CD4-positive, alpha-beta T cell treated with Interleukin-6 at 100 ng/mL for 8 hours (primary cell): ENCODE results near the gene ABCA4.

Experiments
- DNase-seq: peaks from one replicate; pipeline ENCODE4 v3.0.0-alpha.2; 2020; ENCODE audit warnings: mixed read lengths, low spot score

Gene ABCA4

DNA sequence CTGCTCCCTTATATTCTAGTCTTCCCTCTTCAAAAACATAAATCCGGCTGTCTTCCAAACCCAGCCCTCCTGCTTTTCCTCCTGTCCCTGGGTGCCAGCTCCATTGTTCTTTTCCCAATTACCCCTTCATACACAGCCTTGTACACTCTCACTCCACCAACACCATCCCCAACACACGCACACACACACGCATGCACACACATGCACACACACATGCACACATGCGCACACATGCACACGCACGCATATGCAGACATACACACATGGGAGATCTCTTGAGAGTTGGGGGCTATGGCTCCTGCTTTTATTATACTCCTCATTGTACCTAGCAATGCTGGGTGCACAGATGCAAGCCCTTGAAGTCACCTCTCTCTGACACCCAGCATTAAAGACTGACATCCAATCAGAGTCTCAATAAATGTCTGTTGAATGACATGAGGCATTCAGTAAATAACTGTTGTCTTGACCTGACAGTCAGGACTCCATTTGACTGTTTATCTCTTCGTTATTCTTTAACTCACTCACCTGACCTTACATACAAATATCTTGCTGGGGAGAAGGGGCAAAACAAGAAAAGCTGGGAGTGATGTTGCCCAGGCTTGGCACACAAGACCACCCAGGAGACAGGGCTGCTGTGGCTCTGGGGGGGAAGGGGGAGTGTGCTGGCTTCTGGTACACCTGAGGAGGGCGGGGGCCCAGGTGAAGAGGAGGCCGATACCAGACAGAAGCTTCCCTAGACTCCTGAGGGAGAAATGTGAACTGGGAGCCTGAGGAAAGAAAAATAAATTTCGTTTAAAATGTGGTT is 16.0 kb downstream of the ABCA4 start:
- DNase-seq = no peak

DNA sequence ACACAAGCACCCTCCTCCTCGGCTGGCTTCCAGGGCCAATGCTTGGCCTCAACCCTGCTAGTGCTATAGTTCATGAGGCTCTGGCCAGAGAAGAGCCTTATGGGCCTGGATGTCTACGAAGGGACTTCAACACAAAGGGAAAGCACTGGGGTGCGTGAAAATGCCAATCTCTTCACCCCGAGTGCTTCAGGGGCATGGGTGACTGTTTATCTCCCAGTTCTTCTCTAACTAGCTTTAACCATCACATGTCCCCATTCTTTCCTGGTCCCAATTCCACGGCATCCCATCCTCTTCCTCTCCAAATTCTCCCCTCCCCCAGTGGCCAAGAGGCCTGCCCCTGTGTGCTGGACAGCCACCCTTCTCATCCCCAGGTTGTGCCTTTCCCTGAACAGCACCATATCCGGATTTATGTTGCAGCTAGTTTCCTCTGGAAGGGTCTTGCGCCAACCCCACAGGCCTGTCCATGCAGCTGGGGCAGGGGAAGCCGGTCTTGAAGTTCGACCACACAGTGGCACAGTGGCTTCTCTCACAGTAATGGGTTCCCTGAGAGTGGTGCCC is 16.7 kb downstream of the ABCA4 start:
- no peak for DNase-seq

- no peak for DNase-seq
Observed at GRCh38 chr1:94103608-94104007, 17.3 kb downstream of the ABCA4 start.

DNA sequence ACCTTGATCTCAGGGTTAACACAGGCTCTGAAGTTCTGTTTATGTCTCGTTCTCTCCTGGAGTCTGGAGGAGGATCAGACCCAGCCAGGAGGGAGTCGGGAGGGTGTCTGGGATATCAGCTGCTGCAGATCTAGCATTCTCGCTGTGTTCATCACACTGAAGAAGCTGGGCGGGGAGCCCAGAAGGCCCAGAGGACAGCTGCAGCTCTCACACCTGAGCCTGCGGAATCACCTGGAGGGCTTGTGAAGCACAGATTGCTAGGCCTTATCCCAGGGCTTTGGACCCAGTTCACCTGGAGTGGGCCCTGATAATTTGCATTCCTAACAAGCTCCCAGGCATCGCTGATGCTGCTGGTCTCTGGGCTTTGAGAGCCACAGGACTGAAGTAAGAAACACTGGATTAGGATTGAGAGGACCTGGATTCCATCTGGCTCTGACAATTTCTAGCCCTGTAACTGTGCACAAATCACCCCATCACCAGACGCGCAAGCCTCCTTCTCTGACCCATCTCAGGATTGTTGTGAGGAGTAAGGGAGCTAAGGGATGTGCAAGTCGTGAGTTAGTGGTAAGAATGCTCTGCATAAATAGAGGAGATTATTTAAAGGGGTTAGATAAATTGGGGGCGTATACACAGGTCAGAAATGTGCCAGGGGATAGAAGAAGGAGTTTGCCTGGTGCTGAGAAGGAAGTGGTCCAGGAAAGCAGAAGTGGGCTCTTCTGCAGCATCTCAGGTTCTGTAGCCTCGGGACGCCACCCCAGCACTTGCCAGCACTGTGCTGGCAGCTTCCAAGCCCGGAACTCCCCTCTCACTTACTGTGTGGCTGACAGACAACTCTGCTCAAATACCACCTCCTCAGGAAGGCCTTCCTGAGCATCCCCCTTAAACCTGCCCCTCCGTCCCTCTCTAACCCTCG is 19.1 kb downstream of the ABCA4 start:
- DNase-seq = no peak

DNA sequence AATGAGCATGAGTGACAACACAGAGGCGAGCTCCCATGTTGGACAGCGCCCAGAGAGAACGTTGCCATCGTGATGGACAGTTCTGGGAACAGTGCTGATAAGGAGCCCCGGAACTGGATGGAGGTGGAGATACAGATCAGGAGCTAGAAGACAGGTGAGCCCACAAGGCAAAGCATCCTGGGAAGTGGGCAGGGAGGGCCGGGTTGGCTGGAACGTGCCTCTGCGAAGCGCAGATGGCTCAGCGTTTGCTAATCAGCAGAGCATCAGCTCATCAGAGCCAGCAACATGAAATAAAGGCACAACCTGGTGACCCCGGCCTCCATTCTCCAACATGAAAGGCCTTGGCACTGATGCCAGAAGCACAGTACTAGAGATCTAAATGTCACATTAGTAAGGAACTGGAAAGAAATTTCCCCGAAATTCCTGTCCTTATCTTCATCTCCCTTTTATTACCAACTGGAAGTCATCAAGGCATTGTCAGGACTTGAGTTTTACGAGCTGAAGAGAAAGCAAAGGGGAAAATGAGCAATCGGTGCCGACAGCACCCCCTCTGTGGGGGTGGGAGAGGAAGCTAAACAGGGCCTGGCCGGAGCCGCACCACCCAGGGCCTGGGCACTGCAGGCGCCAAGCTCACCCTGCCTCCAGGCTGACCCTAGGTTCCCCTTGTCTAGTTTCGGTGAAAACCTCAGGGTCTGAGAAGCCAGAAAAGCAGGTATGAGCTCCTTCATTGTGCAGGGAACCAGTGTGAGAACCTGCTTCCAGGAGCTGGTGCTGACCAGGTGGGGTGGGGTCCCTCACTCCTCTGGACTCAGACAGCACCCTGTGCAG is 19.9 kb downstream of the ABCA4 start:
- DNase-seq = no peak

DNA sequence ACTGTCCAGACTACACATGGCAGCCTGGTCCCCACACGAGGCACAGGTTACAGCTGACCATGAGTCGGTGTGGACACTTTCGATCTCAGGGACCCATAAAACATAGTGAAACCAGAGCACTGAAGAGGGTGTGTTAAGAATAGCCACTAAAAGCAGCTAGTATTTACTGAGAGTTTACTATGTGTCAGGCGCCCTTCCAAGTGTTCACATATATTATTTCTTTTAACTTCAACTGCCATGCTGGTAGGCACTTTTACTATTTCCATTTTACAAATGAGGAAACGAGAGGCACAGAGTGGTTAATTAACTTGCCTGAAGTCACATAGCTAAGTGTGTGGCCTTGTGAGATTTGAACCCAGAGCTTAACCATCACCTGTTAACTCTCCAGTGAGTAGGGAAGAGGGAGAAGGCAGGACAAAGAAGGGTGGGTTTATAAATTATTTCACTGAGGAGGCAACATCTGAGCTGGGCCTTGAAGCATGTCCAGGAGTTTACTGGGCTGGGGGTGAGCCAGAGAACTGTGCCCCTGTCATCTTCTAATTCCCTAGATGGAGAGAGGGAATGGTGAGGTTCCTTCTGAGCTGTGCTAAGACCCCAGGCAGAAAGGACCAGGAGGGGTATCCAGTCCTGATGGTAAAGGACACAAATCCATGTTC is 20.7 kb downstream of the ABCA4 start:
- no peak for DNase-seq

GRCh38 chr1:94099303-94099702 is 21.6 kb downstream of the ABCA4 start:
- DNase-seq = no peak

- no peak for DNase-seq
Observed at GRCh38 chr1:94098585-94099111, 22.3 kb downstream of the ABCA4 start.

- DNase-seq = no peak
Observed at GRCh38 chr1:94096797-94097549, 24.0 kb downstream of the ABCA4 start.

GRCh38 chr1:94095744-94096469 is 25.0 kb downstream of the ABCA4 start:
- DNase-seq = no peak

DNA sequence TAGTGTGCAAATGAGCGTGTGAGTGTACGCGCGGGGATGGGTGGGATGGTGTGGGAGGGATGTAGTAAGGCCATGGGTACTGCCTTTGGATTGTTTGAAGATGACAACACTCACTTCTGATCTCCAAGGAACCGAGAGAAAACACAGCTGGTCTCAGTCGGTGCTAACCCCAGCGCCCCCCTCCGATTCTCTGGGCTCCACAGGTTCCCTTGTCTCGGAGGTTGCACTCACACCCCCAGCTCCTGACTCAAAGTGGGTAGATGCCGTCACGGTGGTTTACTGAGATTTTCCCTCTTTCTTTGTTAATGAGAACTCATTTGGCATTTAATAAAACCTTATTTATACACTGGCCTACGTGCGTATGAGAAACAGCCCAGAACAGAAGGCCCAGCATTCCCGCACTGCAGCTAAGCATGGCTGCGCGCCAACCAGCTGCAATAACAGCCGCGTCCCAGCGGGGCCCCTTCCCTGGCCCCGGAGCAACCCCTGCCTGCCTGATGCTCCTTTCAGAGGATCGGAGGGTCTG is 25.8 kb downstream of the ABCA4 start:
- DNase-seq = no peak

DNA sequence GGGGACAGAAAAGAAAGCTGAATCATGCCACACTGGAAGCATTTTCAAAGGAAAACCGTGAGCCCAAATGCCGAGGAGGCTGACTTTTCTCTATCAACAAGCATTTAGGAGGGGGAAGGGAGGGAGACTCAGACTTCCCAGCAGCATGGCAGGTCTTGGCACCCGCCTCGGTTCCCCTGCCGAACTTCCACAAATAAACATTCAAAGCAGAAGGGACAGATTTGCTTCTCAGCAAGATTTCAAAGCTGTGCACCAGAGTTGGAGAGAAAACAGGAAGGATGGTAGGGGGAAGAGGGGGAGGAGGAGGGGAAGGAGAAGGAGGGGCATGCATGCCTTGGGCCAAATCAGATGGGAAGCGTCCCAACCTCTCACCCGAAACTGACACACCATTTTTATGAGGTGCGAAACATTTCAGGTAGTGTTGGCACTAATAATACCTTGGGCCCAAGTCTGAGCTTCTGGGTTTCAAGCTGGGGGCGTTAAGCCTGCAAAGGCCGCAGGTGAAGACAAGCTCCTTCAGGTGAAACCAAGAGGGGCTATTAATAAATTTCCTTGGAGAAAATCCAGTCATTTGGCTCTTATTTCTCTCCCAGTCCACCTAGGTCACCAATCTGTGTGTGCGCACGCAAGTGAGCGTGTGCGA is 26.4 kb downstream of the ABCA4 start:
- no peak for DNase-seq

GRCh38 chr1:94093996-94094395 is 27.0 kb downstream of the ABCA4 start:
- no peak for DNase-seq

- DNase-seq = no peak
Observed at GRCh38 chr1:94093396-94093795, 27.6 kb downstream of the ABCA4 start.

DNA sequence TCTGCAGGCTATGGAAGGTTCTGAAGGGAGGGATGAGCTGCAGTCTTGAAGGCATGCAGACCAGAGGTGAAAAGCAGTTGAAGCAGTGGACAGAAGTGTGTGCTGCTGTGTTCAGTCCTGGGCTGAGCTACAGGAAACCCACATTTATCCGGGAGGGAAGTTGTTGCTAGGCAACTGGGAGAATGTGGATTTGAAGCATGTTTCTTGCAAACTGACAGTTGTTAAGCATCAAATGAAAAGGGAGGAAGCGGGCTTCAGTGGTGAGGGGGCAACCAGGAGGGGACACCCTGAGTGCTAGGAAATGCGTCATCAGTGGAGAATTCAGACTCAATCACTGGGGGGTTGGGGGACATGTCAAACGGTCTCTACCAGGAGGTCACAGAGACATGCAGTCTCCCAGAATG is 28.7 kb downstream of the ABCA4 start:
- no peak for DNase-seq

DNA sequence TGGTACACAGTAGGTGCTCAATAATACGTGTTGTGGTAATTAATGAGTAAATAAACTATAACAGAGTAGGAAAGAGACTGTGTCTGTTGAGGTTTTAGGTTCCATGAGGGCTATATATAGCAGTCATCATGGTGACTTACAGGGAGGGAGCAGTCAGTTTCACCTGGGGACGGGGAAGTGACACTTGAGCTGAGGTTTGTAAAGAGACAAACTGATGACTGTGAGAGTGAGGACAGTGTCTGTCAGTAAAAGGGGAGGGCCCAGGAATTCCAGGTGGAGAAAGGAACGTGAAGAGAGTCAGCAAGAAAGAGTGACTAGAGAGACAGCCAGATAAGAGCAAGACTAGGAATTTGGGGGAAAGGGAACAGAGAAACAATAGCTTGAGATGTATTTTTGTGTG is 30.2 kb downstream of the ABCA4 start:
- DNase-seq = no peak

- no peak for DNase-seq
Observed at GRCh38 chr1:94087193-94087592, 33.8 kb downstream of the ABCA4 start.

- DNase-seq = no peak
Observed at GRCh38 chr1:94084547-94084946, 36.4 kb downstream of the ABCA4 start.

GRCh38 chr1:94084085-94084484 is 36.9 kb downstream of the ABCA4 start:
- DNase-seq = no peak
